NCI-H226 (cell line): ENCODE results near the gene THAP10.
"Not testable (repeated sequence)": the region's sequence is repeated elsewhere in the genome, so short reads cannot be mapped to it uniquely, and the experiment has no call there.

Experiments used
- DNase-seq: peaks from one replicate; pipeline ENCODE4 v3.0.0-alpha.2; 2015

Gene THAP10

GRCh38 chr15:70892002-70892911 is at the start of gene THAP10, which contains the start of gene LRRC49:
TSS of gene THAP10 (minus strand) at chr15:70892433. CDS start at chr15:70892272, 161 bp downstream.
TSS of gene LRRC49 (plus strand) at chr15:70892826. CDS start at chr15:70892895, 69 bp downstream.
- peak; percentile 99 for DNase-seq

- no peak for DNase-seq
These were observed 44.1 kb upstream of the THAP10 start for GRCh38 chr15:70936326-70936725.

- no peak for DNase-seq
These were observed 43.4 kb upstream of the THAP10 start for GRCh38 chr15:70935631-70936030.

GRCh38 chr15:70933411-70933810 is 41.2 kb upstream of the THAP10 start:
- DNase-seq, result no peak

DNA sequence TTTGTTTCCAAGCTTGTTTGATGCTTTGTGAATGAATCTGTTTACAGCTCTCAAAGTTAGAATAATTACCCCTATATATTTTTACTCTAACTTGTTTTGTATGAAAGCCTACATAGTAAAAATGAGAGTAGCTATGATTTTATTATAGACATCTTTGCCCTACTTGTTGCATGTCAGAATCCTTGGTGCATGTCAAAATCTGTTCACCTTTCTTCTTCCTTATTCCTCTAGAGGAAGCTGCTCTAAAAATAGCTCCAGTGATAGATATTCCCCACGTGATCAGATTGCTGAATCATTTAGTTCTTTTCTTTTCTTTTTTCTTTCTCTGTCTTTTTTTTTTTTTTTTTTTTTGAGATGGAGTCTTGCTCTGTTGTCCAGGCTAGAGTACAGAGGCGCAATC is 40.2 kb upstream of the THAP10 start:
- no peak for DNase-seq

DNA sequence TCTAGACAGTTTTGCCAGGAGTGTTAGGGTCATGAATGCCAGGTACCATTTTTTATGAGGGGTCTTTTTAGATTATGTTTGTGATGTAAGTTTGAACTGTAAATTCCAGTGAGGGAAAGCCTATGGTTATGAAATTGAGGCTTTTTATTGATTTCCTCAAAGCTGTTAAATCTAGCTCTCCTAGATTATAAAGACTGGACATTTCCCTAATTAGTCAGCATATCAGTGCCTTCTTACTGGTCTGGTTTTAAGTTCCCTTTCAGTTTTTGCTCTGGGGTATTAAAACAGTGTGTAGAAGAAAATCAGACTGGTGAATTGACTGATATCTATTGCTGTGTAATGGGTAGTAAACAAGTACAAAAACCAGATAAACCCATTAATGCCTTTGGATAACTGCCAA is 39.6 kb upstream of the THAP10 start:
- no peak for DNase-seq

DNA sequence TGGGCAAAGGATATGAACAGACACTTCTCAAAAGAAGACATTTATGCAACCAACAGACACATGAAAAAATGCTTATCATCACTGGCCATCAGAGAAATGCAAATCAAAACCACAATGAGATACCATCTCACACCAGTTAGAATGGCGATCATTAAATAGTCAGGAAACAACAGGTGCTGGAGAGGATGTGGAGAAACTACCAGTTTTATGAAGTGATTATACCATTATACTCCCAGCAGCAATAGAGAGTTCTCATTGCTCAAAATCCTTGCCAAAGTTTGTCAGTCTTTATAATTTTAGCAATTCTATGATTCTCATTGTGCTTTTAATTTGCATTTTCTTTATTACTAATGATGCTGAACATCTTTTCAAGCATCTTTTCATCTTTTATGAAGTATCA is 34.7 kb upstream of the THAP10 start:
- not testable (repeated sequence) for DNase-seq

DNA sequence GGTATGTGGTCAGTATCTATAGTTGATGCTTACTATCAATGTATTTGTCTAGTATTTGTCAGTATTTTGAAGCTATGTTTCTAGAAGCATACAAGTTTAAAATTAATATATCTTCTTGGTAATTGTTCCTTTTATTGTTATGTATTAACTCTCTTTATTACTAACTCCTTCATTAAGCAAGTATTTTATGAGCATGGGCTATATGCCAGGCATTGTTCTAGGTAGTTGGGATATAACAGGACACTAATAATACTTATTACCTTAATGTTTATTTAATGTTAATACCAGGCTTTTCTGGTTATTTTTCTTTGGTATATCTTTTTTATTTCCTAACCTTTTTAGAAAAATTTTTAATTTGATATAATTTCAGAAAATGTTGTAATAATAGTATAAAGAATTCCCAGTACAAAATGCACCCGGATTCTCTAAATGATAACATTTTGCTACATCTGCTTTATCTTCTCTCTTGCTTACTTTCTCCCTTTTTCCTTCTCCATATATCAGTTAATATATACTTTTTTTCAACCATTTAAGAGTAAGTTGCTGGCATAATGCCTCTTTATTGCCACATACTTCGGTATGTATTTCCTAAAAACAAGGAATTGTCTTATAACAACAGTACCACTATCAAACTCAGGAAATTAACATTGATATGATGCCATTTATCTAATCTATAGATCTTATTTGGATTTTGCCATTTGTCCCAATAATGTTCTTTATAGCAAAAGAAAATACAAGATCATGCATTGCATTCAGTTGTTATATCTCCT is 31.3 kb upstream of the THAP10 start:
- DNase-seq, result peak; percentile 45

DNA sequence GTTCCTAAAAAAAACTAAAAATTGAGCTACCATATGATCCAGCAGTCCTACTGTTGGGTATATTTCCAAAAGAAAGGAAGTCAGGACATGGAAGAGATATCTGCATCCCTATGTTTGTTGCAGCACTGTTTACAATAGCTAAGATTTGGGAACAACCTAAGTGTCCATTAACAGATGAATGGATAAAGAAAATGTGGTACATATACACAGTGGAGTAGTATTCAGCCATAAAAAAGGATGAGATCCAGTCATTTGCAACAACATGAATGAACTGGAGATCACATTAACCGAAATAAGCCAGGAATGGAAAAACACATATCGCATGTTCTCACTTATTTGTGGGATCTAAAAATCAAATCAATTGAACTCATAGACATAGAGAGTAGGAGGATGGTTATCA is 29.9 kb upstream of the THAP10 start:
- DNase-seq, result no peak

DNA sequence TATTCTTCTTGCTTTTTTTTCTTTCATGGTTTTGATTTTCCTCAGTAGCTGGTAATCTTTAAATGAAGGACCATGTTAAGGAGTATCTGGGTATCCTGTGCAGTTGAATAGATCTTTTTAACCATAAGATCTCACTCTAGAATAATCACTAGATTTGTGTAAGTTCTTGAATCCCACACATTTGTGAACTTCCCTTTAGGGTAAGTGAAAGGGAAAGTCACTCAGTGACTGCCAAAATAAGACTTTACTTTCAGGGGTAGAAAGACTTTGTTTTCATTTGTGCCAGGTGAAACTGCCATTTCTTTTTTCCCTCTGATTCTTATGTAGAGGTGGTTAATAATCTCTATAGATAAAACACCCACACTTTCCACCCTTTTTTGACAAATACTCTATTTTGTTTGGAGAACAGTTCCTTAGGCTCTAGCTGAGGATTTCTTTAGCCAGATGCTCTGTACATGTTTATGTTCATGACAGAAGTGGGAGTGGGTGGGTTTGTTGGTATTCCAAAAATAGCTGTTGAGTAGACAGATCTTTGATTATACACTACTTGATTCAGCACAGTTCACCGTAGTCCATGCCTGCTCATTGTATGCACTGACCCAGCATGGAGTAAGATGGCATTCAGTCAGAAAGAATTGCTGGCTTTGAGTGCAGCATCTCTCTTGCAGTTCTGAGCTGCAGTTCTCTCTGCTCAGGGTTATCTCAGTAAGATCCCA is 28.9 kb upstream of the THAP10 start:
- DNase-seq, result no peak

- DNase-seq, result no peak
These were observed 25.7 kb upstream of the THAP10 start for GRCh38 chr15:70917955-70918354.

DNA sequence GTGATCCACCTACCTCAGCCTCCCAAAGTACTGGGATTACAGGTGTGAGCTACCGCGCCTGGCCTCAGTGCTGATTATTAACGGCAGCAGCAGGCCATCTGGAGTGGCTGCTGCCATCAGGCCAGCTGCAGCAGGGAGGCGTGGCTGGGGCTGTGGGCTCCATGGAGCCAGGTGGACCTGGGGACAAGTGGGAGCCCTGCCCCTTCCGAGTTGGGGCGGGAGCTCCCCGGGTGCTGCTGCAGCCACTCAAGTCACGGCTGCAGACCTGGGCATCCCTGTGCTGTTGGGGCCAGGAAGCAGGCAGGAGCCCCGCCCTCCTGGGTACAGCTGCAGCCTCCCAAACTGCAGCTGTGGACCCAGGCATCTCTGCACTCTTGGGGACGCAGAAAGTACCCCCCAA is 24.3 kb upstream of the THAP10 start:
- DNase-seq, result no peak

DNA sequence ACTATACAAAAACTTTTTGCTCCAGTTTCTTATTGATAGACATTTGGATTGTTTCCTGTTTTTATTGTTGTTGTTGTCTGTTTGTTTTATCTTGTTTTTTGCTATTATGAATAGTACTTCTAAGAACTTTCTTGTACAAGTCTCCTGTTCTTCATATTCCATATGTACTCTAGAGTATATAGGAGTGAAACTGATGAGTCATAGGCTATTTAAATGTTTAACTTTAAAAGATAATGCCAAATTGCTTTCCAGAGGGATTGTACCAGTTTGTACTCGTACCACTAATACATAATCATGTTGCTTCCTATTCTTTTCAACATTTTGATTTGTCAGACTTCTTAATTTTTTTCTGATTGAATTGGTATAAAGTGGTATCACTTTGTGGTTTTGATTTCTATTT is 20.0 kb upstream of the THAP10 start:
- DNase-seq, result no peak

DNA sequence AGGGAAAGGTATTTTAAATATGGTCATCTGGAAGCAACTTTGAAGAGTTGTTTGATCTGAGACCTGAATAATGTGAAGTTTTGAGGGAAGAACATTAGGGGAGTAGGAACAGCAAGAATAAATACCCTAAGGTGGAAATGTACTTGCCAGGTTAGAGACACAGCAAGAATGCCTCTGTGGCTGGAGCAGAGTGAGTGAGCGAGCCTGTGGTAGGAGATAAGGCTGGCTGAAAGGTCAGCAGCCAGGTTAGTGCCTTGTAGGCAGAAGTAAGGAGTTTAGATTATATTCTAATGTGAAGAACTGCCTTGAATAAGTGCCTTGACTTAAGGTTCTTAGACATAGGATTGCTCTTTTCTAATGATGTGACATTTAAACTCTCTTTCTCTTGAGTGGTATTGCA is 18.7 kb upstream of the THAP10 start:
- DNase-seq, result peak; percentile 79

DNA sequence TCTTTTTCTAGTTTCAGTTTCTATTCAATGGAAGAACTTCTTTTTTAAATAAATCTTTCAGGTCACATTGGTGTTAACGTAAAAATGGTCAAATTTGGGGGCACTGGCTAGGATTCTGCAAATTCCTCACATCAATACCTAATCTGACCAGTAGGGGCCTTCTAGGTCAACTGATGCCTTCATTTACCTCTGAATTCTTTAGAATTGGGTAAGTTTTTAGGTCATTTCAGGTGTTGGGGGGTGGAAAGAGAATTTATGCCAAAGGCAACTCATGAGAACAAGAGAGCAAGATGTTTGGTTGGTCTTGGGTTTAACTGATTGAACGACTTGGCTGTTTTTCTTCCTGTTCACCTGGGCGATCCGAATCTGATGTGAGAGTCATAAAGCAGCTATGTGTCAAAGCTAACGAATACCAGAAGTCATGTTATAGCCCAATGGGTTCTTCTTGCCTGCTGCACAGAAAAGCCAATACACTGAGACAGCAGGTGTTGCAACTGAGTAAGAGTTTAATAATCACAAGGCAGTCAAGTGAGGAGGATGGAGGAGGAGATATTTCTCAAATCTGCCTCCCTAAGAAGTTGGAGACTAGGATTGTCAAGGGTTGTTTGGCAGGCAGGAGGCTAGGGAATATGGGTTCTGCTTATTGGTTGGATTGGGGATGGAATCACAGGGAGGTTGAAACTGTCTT is 15.7 kb upstream of the THAP10 start:
- DNase-seq, result no peak

DNA sequence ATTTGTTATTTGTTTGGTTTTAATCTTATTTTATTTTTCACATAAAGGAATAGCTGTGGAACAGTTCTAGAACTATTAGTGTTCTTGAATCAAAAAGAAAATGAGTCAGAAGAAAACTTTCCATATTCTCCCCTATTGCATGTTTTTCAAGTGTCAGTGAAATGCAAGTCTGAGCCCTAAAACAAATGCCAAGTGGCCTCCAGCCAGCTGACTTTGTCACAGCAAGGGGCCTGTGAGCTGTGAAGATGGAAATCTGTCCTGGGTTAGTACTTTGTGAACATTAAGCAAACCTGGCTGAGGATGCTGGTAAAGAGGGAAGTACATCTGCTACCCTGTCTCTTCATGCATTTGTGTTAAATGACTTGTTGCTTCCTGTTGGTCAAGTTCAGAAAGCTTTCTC is 14.6 kb upstream of the THAP10 start:
- no peak for DNase-seq

DNA sequence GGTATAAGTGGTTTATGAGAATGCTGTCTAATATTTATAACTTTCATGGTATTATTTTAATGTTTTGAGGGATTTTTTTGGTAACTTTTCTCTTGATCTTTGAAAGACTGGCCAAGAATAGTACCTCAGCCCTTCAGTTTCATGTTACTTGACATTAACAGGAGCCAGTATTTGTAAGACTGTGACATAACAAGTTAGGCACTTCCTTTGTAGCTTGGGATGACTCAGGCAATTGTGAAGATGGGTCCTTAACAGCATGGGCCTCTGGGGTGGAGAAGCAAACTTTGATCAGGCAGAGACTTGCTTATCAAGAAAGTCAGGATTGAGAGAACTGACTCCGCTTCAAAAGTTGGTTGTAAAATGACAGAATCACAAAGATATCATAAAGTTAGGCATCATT is 9.9 kb upstream of the THAP10 start:
- DNase-seq, result peak; percentile 75

GRCh38 chr15:70892912-70893560 is 803 bp upstream of the THAP10 start:
- peak; percentile 64 for DNase-seq

- DNase-seq, result no peak
These were observed 9.9 kb downstream of the THAP10 start for GRCh38 chr15:70882361-70882760.

- no peak for DNase-seq
These were observed 11.5 kb downstream of the THAP10 start for GRCh38 chr15:70880781-70881180.

DNA sequence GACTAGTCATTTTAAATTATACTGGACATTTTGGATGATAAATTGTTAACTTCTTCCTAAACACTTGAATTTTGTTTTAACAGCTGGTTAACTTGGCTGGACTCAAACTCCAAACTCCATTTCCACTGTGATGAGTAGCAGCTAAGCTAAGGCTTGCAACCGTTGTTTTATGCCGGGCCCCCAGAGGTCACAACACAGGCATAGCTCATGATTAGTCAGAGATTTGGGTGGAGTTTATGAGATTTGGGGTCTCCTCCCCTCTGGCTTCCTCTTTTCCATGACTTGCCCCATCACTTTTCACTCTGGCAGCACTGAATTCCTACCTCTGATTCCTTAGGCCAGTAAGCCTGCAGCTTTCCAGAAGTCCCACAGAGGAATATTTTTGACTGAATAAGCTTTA is 12.8 kb downstream of the THAP10 start:
- peak; percentile 76 for DNase-seq

DNA sequence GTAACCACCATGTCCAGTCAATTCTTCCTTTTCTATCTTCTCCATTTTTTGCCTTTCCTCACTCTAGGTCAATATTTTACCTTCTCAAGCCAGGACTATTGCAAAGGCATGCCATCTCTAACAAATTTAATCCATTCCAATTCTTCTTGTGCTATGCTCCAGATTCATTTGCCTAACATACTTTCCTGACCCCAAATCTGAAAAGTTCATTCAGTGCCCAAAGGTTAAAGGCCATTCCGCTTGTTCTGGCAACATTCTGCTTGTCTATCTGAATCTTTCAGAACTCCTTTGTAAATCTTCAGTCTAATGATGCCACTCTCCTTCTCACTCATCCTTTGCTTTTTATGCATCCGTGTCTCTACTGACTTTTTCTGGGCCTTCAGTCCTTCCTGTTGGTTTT is 15.6 kb downstream of the THAP10 start:
- DNase-seq, result no peak
